Stimulated activated CD8-positive, alpha-beta memory T cell treated with anti-CD3 and anti-CD28 coated beads, Interleukin-4, amount 100 ng/mL, for 1 hour (primary cell): ENCODE measurements around the gene SLC1A4.
"Not testable (repeated sequence)": the region's sequence is repeated elsewhere in the genome, so short reads cannot be mapped to it uniquely, and the experiment has no call there.

Source experiments
- DNase-seq, 2 donors: peaks; one replicate each; pipeline ENCODE4 v3.0.0-alpha.2; 2020; ENCODE audit warnings: low read depth in 2 of 2, low spot score in 1 of 2

SLC1A4 gene

GRCh38 chr2:64992218-64992617, 3.0 kb downstream of the SLC1A4 start:
- DNase-seq: no peak

GRCh38 chr2:64992990-64993389, 3.8 kb downstream of the SLC1A4 start:
- no peak for DNase-seq

GRCh38 chr2:64995041-64995440, 5.8 kb downstream of the SLC1A4 start:
- no peak for DNase-seq

GRCh38 chr2:64996871-64997307, 7.7 kb downstream of the SLC1A4 start:
- no peak for DNase-seq

- no peak for DNase-seq
Observed at GRCh38 chr2:64998658-64999061, 9.5 kb downstream of the SLC1A4 start.

GRCh38 chr2:64999754-65000153, 10.6 kb downstream of the SLC1A4 start:
- DNase-seq: no peak

GRCh38 chr2:65000644-65001043, 11.4 kb downstream of the SLC1A4 start:
- DNase-seq: no peak

- no peak for DNase-seq
Observed at GRCh38 chr2:65003037-65003436, 13.8 kb downstream of the SLC1A4 start.

- not testable (repeated sequence) for DNase-seq
Observed at GRCh38 chr2:65004232-65004631, 15.0 kb downstream of the SLC1A4 start.

GRCh38 chr2:65013776-65014175, 24.6 kb downstream of the SLC1A4 start:
- DNase-seq: no peak

- DNase-seq: no peak
Observed at GRCh38 chr2:65015731-65016130, 26.5 kb downstream of the SLC1A4 start.

GRCh38 chr2:65016789-65017188, 27.6 kb downstream of the SLC1A4 start:
- DNase-seq: no peak

- DNase-seq: no peak
Observed at GRCh38 chr2:65017335-65017734, 28.1 kb downstream of the SLC1A4 start.

- no peak for DNase-seq
Observed at GRCh38 chr2:65018141-65018582, 29.0 kb downstream of the SLC1A4 start.

GRCh38 chr2:65019010-65019409, 29.8 kb downstream of the SLC1A4 start:
- DNase-seq: no peak

GRCh38 chr2:65019675-65020195, 30.5 kb downstream of the SLC1A4 start:
- no peak for DNase-seq

GRCh38 chr2:65020251-65020650, 31.1 kb downstream of the SLC1A4 start:
- not testable (repeated sequence) for DNase-seq

GRCh38 chr2:65020943-65021528, 31.8 kb downstream of the SLC1A4 start:
- no peak for DNase-seq

- no peak for DNase-seq
Observed at GRCh38 chr2:65021709-65022108, 32.5 kb downstream of the SLC1A4 start.

GRCh38 chr2:65022189-65022588, 33.0 kb downstream of the SLC1A4 start:
- no peak for DNase-seq

GRCh38 chr2:65023742-65024141, 34.5 kb downstream of the SLC1A4 start:
- DNase-seq: no peak

- DNase-seq: no peak
Observed at GRCh38 chr2:65024149-65024829, 35.1 kb downstream of the SLC1A4 start.
